HG03558 (cell line): ENCODE results near the gene ATF2.
"Not testable (repeated sequence)": the region's sequence is repeated elsewhere in the genome, so short reads cannot be mapped to it uniquely, and the experiment has no call there.

Experiments used
- ATAC-seq: cut with Tn5 transposase; IDR thresholded peaks from one replicate; pipeline ENCODE4 v1.9.1; 2021; ENCODE audit warnings: moderate number of reproducible peaks; ENCODE audit not compliant: unreplicated experiment; ENCODE audit errors: extremely low read depth

The ATF2 gene

GRCh38 chr2:175166216-175166824 is 1.7 kb downstream of the ATF2 start:
- no peak for ATAC-seq

DNA sequence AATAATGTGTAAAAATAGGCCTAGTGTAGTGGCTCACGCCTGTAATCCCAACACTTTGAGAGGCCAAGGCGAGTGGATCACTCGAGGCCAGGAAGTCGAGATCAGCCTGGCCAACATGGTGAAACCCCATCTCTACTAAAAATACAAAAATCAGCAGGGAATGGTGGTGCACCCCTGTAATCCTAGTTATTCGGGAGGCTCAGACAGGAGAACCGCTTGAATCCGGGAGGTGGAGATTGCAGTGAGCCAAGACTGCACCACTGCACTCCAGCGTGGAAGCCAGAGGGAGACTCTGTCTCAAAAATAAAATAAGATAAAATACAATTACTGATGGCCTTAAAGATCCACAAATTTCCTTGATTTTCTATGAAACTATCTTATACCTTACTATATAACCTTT is 3.8 kb downstream of the ATF2 start:
- no peak for ATAC-seq

GRCh38 chr2:175158894-175159293 is 9.1 kb downstream of the ATF2 start:
- no peak for ATAC-seq

DNA sequence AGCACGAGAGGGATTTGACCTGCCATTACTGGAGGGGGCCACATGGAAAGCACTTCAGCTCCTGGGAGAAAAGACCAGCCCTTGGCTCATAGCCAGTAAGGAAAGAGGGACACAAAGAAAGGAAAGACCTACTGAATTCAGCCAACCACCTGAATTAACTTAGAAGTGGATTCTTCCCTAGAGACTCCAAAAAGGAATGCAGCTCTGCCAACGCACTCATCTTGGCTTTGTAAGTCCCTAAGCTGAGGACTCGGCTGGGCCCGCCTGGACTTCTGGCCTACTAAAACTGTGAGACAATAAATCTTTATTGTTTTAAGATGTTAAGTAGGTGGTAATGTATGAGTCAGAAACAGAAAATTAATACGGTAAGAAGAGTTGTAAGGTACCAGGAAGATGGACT is 11.5 kb downstream of the ATF2 start:
- ATAC-seq: no peak

GRCh38 chr2:175154661-175155082 is 13.3 kb downstream of the ATF2 start:
- ATAC-seq: no peak

GRCh38 chr2:175152242-175152641 is 15.8 kb downstream of the ATF2 start:
- ATAC-seq: no peak

- ATAC-seq: no peak
Measured at GRCh38 chr2:175151791-175152190, 16.2 kb downstream of the ATF2 start.

GRCh38 chr2:175147186-175147585 is 20.8 kb downstream of the ATF2 start:
- no peak for ATAC-seq

DNA sequence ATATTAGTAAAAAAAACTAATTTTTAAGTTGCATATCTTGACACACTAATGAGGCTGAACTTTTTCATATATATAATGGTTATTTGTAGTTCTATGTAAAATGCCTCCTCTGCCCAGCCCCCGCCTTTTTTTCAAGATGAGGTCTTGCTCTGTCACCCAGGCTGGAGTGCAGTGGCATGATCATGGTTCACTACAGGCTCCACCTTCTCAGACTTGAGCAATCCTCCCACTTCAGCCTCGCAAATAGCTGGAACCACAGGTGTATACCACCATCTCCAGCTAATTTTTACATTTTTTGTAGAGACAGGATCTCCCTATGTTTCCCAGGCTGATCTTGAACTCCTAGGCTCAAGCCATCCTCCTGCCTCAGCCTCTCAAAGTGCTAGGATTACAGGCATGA is 24.3 kb downstream of the ATF2 start:
- no peak for ATAC-seq

GRCh38 chr2:175143191-175143590 is 24.8 kb downstream of the ATF2 start:
- no peak for ATAC-seq

DNA sequence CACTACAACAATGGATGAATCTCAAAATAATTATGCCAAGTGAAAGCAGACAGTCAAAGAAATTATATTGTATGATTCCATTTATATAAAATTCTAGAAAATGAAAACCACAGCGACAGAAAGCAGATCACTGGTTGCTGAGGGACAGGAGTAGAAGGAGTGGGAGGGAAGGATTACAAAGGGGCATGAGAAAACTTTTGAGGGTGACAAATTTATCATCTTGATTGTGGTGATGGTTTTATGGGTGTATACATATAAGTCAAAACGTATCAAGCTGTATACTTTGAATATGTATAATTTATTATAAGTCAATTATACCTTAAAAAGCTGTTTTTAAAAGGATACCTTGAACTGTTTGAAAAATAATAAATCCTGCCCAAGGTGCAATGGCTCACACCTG is 27.7 kb downstream of the ATF2 start:
- no peak for ATAC-seq

GRCh38 chr2:175137793-175138192 is 30.2 kb downstream of the ATF2 start:
- no peak for ATAC-seq

GRCh38 chr2:175136334-175137215 is 31.4 kb downstream of the ATF2 start:
- ATAC-seq: no peak

DNA sequence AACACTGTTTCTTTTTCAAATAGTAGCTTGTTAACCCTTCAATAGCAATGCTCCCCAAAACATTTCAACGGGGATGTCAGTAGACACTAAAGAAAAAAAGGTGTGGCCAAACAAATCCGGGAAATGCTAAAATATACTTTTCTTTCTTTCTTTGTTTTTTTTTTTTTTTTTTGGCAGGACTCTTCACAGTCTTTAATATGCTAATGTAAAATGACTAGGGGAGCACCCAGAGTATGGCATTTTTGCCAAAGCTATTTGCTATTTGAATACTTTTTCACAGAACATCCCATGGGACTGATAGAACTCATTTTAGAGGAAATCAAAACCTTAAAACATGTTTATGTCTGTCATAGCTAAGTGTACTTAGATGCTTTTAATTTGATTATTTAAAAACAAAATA is 32.1 kb downstream of the ATF2 start:
- no peak for ATAC-seq

GRCh38 chr2:175135177-175135576 is 32.8 kb downstream of the ATF2 start:
- ATAC-seq: no peak

DNA sequence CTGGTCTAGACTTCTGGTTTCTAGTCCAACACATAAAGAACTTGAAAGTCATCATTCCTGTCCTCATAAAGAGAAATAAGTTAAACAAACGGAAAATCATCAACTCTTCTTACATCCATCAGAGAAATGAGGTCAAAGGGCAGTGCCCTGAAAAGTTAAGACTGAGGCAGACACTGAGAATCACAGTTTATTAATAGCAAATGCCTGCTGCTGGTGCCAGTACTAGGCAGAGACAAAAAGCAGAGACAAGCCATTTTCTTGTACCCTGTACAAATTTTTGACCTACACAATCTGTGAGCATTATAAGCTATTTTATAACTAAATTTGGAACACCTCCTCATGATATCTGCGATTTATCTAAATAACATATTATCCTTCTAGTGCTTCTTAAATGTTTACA is 36.8 kb downstream of the ATF2 start:
- ATAC-seq: no peak

GRCh38 chr2:175126661-175127060 is 41.3 kb downstream of the ATF2 start:
- no peak for ATAC-seq

GRCh38 chr2:175123254-175123653 is 44.7 kb downstream of the ATF2 start:
- no peak for ATAC-seq

GRCh38 chr2:175111200-175111657 is 56.8 kb downstream of the ATF2 start:
- no peak for ATAC-seq

- not testable (repeated sequence) for ATAC-seq
Measured at GRCh38 chr2:175108091-175108490, 59.9 kb downstream of the ATF2 start.

DNA sequence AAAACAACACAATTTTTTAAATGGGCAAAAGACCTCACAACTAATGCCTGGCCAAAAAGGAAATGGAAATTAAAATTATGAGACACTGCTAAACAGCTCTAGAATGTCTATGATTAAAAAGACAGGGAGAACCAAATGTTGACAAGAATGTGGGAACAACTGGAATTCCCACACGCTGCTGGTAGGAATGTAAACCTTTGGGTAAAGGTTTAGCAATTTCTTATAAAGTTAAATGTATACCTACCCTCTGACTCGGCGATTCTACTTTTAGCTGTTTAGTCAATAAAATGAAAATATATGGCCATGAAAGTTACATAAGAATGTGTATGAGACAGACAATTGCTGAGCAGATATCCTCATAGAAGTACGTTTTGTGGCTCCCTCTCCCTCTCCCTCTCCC is 60.9 kb downstream of the ATF2 start:
- no peak for ATAC-seq

- no peak for ATAC-seq
Measured at GRCh38 chr2:175103191-175103590, 64.8 kb downstream of the ATF2 start.
